ENCODE measurements around the gene SLC4A1. TPM values are rescaled to one million over a fixed set of nuclear protein-coding genes. Genes with fewer than 3 reads are reported as not detected.
A peak's percentile ranks its signal among the peaks of the same experiment; 100 is the strongest.

The SLC4A1 gene
- total and polyA plus RNA-seq, 2 experiments from 2014 or later, result not detected

DNA sequence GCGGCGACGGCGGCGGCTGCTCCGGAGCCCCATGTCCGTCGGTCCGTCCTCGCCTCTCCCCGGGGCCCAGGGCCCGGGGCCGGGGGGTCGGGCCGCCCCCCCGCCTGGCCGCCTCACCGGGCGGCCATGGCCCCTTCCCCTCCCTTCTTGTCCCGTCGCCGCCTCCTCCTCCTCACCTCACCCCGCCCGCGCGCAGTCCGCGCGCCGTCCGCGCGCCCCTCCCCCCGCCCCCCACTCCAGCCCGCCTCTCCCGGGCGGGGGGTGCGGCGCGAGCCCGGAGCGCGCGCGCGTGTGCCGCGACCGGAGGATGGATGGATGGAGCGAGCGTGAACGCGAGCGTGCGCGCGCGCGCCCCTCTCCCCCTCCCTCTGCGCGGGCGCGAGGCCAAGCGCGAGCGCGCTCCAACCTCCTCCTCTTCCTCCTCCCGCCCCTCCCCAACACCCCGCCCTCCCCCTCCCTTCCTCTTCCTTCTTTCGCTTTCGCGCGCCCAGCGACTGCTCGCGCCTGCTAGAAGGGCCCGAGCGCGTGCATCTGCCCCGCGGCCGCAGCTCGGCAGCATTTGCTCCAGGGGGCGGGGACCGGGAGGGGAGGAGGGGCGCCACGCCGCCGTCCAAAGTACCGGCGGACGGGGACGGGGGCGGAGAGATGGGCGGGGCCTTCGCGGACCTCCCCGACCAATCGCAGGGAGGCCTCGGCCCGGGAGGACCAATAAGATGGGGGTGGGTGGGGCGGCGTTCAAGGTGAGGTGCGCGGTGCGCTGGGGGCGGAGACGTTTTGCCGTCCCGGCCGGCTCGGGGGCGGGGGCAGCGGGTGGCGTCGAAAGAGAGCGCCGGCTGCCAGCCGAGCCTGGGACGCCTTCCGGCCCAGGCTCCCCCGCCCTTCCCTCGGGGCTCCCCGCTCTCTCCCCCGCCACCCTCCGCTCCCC, 68.1 kb downstream of the SLC4A1 start, which contains the start of gene ATXN7L3:
ATXN7L3 (minus strand) TSS at position 332 of the 925 bp plus-strand sequence. CDS start 1,814 bp downstream, outside the sequence.
- H3F3A ChIP-seq (replicated peaks; ENCODE audit: low read depth), result peaks cover 26% of the 10 kb centered on the region
- Mint-ChIP-seq H3K4me3 (peak within 1 kb of the TSS; percentile 90), H3K4me1 (peaks cover 27% of the 10 kb centered on the region), H3K27ac (peak within 1 kb of the TSS; percentile 95), H3K36me3 (ENCODE audit: low read depth) (peaks cover 37% of the 10 kb centered on the region), H3K9me3 (no peaks in the 10 kb centered on the region), H3K27me3 (ENCODE audit: insufficient read depth, low read depth, poor library complexity) (peaks cover 12% of the 10 kb centered on the region)
- TF ChIP-seq ZNF114 (CRISPR knock-in tag; IDR thresholded peaks at IDR 0.05) (no peak), CREB1 (CRISPR knock-in tag; IDR thresholded peaks at IDR 0.05; ENCODE audit: low read depth) (peak; percentile 92)
- peak within 1 kb of the TSS; percentile 86 for H3K4me3 ChIP-seq
- DNase-seq (ENCODE audit: low spot score) (peak; percentile 99), ATAC-seq (peak; percentile 72)
- H3K4me2 ChIP-seq, result peak within 1 kb of the TSS; percentile 98
- peaks cover 23% of the 10 kb centered on the region for H3K79me2 ChIP-seq (replicated peaks; ENCODE audit: insufficient read depth)
- peak within 1 kb of the TSS; percentile 87 for H2AFZ ChIP-seq
- H3K27me3 ChIP-seq (ENCODE audit: insufficient read depth), result no peaks in the 10 kb centered on the region
- H3K27ac ChIP-seq (ENCODE audit: low read depth), result peak within 1 kb of the TSS; percentile 98
- no peaks in the 10 kb centered on the region for H3K9me2 ChIP-seq (ENCODE audit: insufficient read depth)
- peaks cover 16% of the 10 kb centered on the region for H3K4me1 ChIP-seq (ENCODE audit: insufficient read depth)
- H3K36me3 ChIP-seq (ENCODE audit: insufficient read depth), result peaks cover 9% of the 10 kb centered on the region
- peaks cover 5% of the 10 kb centered on the region; the same call in 1 of the 2 replicates for H4K20me1 ChIP-seq (replicated peaks; ENCODE audit: insufficient read depth)

DNA sequence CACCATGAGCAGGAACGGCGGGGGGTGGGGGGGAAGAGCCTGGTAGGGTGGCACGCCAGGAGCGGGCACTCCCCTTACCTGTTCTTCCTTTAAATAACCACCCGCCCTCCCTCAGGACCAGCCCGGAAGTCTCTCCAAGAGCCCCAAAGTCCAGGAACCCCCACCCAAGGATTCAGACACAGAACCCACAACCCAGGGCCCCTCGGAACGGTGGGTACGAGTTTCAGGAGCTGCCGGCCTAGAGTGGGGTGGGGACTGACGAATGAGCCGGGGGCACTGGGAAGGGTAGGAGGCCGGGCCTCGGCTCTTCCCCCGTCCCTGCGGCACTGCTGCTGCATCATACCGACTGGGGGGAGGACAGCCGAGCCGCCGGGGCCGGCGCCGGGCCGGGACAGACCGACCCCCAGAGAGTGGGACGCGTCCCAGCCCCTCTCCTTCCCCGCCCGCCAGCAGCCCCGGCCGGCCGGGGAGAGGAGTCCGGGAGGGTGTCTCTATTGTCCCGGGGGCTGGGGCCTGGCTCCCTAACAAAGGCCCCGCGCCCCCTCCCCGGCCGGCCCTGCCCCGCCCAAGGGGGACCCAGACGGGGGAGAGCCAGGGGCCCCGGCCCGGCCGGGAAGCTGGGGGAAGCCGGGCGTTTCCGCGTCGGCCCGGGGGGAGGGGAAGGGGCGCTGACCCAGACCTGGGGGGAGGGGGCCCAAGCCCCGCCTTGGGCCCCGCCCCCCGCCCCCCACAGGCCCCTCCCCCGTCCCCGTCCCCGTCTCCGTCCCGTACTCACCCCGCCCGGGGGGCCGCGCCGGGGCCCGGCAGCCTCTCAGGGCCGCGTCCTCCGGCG, 69.0 kb downstream of the SLC4A1 start:
- Histone ChIP-seq H3K79me2 (replicated peaks; ENCODE audit: insufficient read depth) (peaks cover 23% of the 10 kb centered on the region), H3K4me2 (peak overlapping the region; percentile 96), H3F3A (replicated peaks; ENCODE audit: low read depth) (peaks cover 23% of the 10 kb centered on the region), H3K36me3 (ENCODE audit: insufficient read depth) (peaks cover 12% of the 10 kb centered on the region), H4K20me1 (replicated peaks; ENCODE audit: insufficient read depth) (peaks cover 5% of the 10 kb centered on the region; the same call in 1 of the 2 replicates), H3K27me3 (ENCODE audit: insufficient read depth) (no peaks in the 10 kb centered on the region), H3K4me1 (ENCODE audit: insufficient read depth) (peaks cover 16% of the 10 kb centered on the region), H2AFZ (no peak overlapping the region), H3K4me3 (peak overlapping the region; percentile 86), H3K27ac (ENCODE audit: low read depth) (peak overlapping the region; percentile 85), H3K9me2 (ENCODE audit: insufficient read depth) (no peaks in the 10 kb centered on the region)
- Mint-ChIP-seq H3K4me1 (peaks cover 28% of the 10 kb centered on the region), H3K36me3 (ENCODE audit: low read depth) (peaks cover 46% of the 10 kb centered on the region), H3K4me3 (peak overlapping the region; percentile 79), H3K9me3 (no peaks in the 10 kb centered on the region), H3K27ac (peak overlapping the region; percentile 55; the same call in 1 of the 2 replicates), H3K27me3 (ENCODE audit: insufficient read depth, low read depth, poor library complexity) (peaks cover 16% of the 10 kb centered on the region)
- TF ChIP-seq ZNF331 (CRISPR knock-in tag; IDR thresholded peaks at IDR 0.05; ENCODE audit: low read depth) (no peak), STAT1 (IDR thresholded peaks at IDR 0.05; ENCODE audit: unreplicated experiment) (no peak), POLR2AphosphoS5 (IDR thresholded peaks at IDR 0.05; ENCODE audit: low read depth) (0 out of 2 replicates have a peak, but pooled peaks have one; percentile 10), ZNF114 (CRISPR knock-in tag; IDR thresholded peaks at IDR 0.05) (no peak)
- TF ChIP-seq, protein P1, sequence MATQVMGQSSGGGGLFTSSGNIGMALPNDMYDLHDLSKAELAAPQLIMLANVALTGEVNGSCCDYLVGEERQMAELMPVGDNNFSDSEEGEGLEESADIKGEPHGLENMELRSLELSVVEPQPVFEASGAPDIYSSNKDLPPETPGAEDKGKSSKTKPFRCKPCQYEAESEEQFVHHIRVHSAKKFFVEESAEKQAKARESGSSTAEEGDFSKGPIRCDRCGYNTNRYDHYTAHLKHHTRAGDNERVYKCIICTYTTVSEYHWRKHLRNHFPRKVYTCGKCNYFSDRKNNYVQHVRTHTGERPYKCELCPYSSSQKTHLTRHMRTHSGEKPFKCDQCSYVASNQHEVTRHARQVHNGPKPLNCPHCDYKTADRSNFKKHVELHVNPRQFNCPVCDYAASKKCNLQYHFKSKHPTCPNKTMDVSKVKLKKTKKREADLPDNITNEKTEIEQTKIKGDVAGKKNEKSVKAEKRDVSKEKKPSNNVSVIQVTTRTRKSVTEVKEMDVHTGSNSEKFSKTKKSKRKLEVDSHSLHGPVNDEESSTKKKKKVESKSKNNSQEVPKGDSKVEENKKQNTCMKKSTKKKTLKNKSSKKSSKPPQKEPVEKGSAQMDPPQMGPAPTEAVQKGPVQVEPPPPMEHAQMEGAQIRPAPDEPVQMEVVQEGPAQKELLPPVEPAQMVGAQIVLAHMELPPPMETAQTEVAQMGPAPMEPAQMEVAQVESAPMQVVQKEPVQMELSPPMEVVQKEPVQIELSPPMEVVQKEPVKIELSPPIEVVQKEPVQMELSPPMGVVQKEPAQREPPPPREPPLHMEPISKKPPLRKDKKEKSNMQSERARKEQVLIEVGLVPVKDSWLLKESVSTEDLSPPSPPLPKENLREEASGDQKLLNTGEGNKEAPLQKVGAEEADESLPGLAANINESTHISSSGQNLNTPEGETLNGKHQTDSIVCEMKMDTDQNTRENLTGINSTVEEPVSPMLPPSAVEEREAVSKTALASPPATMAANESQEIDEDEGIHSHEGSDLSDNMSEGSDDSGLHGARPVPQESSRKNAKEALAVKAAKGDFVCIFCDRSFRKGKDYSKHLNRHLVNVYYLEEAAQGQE (IDR thresholded peaks at IDR 0.05; ENCODE audit: unreplicated experiment), result no peak
- ATAC-seq (peak; percentile 11), DNase-seq (ENCODE audit: low spot score) (peak; percentile 82)

Small RNA genes lying within 50 kb of the gene (microRNA-seq; reads per million reads assigned to microRNA genes)
- 0.66 reads per million for gene MIR6782

Small RNA genes lying within 50 kb of the gene (small RNA-seq; reads per million reads assigned to genes)
- gene MIR6782 (ENCODE audit: low replicate concordance) (not detected), gene RF00012 (ENCODE audit: low replicate concordance) (not detected), gene RN7SL507P (ENCODE audit: low replicate concordance) (0.60 reads per million, percentile 42 among the genes with 10 or more reads in this experiment), gene RNU6-453P (ENCODE audit: low replicate concordance) (0.07 reads per million)

Other genes with a start within 250 kb of the SLC4A1 start
- 64.4 and 72.7 TPM in 2 replicates for gene LSM12, start 201.5 kb downstream of the SLC4A1 start, total RNA-seq (2014; rRNA removed; shearing (Covaris generic))
- gene LSM12, start 201.5 kb downstream of the SLC4A1 start, polyA plus RNA-seq (2016; fragmentation: Nextera tagmentation; extraction: Ambion mirVana), result 226 and 241 TPM in 2 replicates
- gene G6PC3, start 197.4 kb downstream of the SLC4A1 start, total RNA-seq (2014; rRNA removed; shearing (Covaris generic)), result 110 and 112 TPM in 2 replicates
- gene G6PC3, start 197.4 kb downstream of the SLC4A1 start, polyA plus RNA-seq (2016; fragmentation: Nextera tagmentation; extraction: Ambion mirVana), result 143 and 154 TPM in 2 replicates
- gene HDAC5, start 144.5 kb downstream of the SLC4A1 start, total RNA-seq (2014; rRNA removed; shearing (Covaris generic)), result 71.1 and 86.9 TPM in 2 replicates
- gene HDAC5, start 144.5 kb downstream of the SLC4A1 start, polyA plus RNA-seq (2016; fragmentation: Nextera tagmentation; extraction: Ambion mirVana), result 16.9 TPM in 2 replicates
- 17.0 and 19.0 TPM in 2 replicates for gene HROB, start 126.2 kb downstream of the SLC4A1 start, total RNA-seq (2014; rRNA removed; shearing (Covaris generic))
- gene HROB, start 126.2 kb downstream of the SLC4A1 start, polyA plus RNA-seq (2016; fragmentation: Nextera tagmentation; extraction: Ambion mirVana), result 9.3 TPM in 2 replicates
- gene ASB16, start 97.4 kb downstream of the SLC4A1 start, total RNA-seq (2014; rRNA removed; shearing (Covaris generic)), result not detected in 2 replicates
- 0.21 and 0.47 TPM in 2 replicates for gene ASB16, start 97.4 kb downstream of the SLC4A1 start, polyA plus RNA-seq (2016; fragmentation: Nextera tagmentation; extraction: Ambion mirVana)
- gene TMUB2, start 81.2 kb downstream of the SLC4A1 start, total RNA-seq (2014; rRNA removed; shearing (Covaris generic)), result 15.9 and 20.8 TPM in 2 replicates
- 16.5 and 17.0 TPM in 2 replicates for gene TMUB2, start 81.2 kb downstream of the SLC4A1 start, polyA plus RNA-seq (2016; fragmentation: Nextera tagmentation; extraction: Ambion mirVana)
- 79.3 and 95.0 TPM in 2 replicates for gene ATXN7L3, start 68.3 kb downstream of the SLC4A1 start, total RNA-seq (2014; rRNA removed; shearing (Covaris generic))
- 20.3 and 20.6 TPM in 2 replicates for gene ATXN7L3, start 68.3 kb downstream of the SLC4A1 start, polyA plus RNA-seq (2016; fragmentation: Nextera tagmentation; extraction: Ambion mirVana)
- 62.2 and 78.8 TPM in 2 replicates for gene UBTF, start 48.5 kb downstream of the SLC4A1 start, total RNA-seq (2014; rRNA removed; shearing (Covaris generic))
- gene UBTF, start 48.5 kb downstream of the SLC4A1 start, polyA plus RNA-seq (2016; fragmentation: Nextera tagmentation; extraction: Ambion mirVana), result 27.0 and 29.9 TPM in 2 replicates
- gene RUNDC3A, start 40.5 kb upstream of the SLC4A1 start, total RNA-seq (2014; rRNA removed; shearing (Covaris generic)), result 4.0 and 5.5 TPM in 2 replicates
- 3.7 and 6.3 TPM in 2 replicates for gene RUNDC3A, start 40.5 kb upstream of the SLC4A1 start, polyA plus RNA-seq (2016; fragmentation: Nextera tagmentation; extraction: Ambion mirVana)
- gene SLC25A39, start 56.7 kb upstream of the SLC4A1 start, total RNA-seq (2014; rRNA removed; shearing (Covaris generic)), result 157 and 184 TPM in 2 replicates
- 202 and 215 TPM in 2 replicates for gene SLC25A39, start 56.7 kb upstream of the SLC4A1 start, polyA plus RNA-seq (2016; fragmentation: Nextera tagmentation; extraction: Ambion mirVana)
- 193 and 216 TPM in 2 replicates for gene GRN, start 77.2 kb upstream of the SLC4A1 start, total RNA-seq (2014; rRNA removed; shearing (Covaris generic))
- 101 and 122 TPM in 2 replicates for gene GRN, start 77.2 kb upstream of the SLC4A1 start, polyA plus RNA-seq (2016; fragmentation: Nextera tagmentation; extraction: Ambion mirVana)
- 26.6 and 35.4 TPM in 2 replicates for gene FAM171A2, start 95.7 kb upstream of the SLC4A1 start, total RNA-seq (2014; rRNA removed; shearing (Covaris generic))
- 3.9 and 4.1 TPM in 2 replicates for gene FAM171A2, start 95.7 kb upstream of the SLC4A1 start, polyA plus RNA-seq (2016; fragmentation: Nextera tagmentation; extraction: Ambion mirVana)
- gene ITGA2B, start 121.5 kb upstream of the SLC4A1 start, total RNA-seq (2014; rRNA removed; shearing (Covaris generic)), result 9.6 and 13.3 TPM in 2 replicates
- 7.8 and 13.9 TPM in 2 replicates for gene ITGA2B, start 121.5 kb upstream of the SLC4A1 start, polyA plus RNA-seq (2016; fragmentation: Nextera tagmentation; extraction: Ambion mirVana)
- gene GPATCH8, start 235.3 kb upstream of the SLC4A1 start, total RNA-seq (2014; rRNA removed; shearing (Covaris generic)), result 44.4 and 52.2 TPM in 2 replicates
- 59.7 and 76.5 TPM in 2 replicates for gene GPATCH8, start 235.3 kb upstream of the SLC4A1 start, polyA plus RNA-seq (2016; fragmentation: Nextera tagmentation; extraction: Ambion mirVana)

All from GM23338 (cell line).